HepG2 (cell line): ENCODE results near the gene CAVIN1. TPM values are rescaled to one million over a fixed set of nuclear protein-coding genes. Genes with fewer than 3 reads are reported as not detected.

Experiments used
- ATAC-seq: fragments of 200-7000 bp; cut with Tn5 transposase; 3 replicates; pipeline ENCODE4 v1.9.1; 2020; ENCODE audit warnings: mild to moderate bottlenecking, moderate library complexity
- BruUV-seq: library from RNA; stranded (reverse); fragments of 400-500 nt; replicated peaks from 2 replicates; lab custom pipeline; 2021; lab: Mats Ljungman, UMichigan
- CTCF ChIA-PET: fragments of 300-600 bp; formaldehyde crosslinking; extraction: SDS; loops from one replicate; lab custom pipeline; 2021; ENCODE audit warnings: low total read pairs, inconsistent platforms, low intra/inter-chr PET ratio; lab: Yijun Ruan, JAX
- POLR2A ChIA-PET: fragments of 350-600 bp; sonication (Branson Sonifier 250); formaldehyde crosslinking; loops from one replicate; lab custom pipeline; 2020; ENCODE audit warnings: antibody characterized with exemption, inconsistent platforms; lab: Yijun Ruan, JAX
- DNase-seq: peaks from one replicate; pipeline ENCODE4 v3.0.0-alpha.2; 2015; ENCODE audit warnings: low spot score
- FAIRE-seq: peaks from 3 replicates; lab custom pipeline; 2011; peaks lifted over from hg19 to GRCh38; lab: Jason Lieb, UNC
- H2AFZ ChIP-seq: one replicate; pipeline ENCODE4 v1.6.1; 2011; ENCODE audit warnings: low read length, inconsistent platforms
- H3K27ac ChIP-seq: fragments of 300-600 bp; 3 replicates; pipeline ENCODE4 v1.8.0; 2011; ENCODE audit warnings: mixed run types, mild to moderate bottlenecking, mixed read lengths, low read length, inconsistent platforms; ENCODE audit not compliant: insufficient read depth; ENCODE audit errors: extremely low read length
- H3K27me3 ChIP-seq, 2 experiments: fragments of 200-600 bp in 1 of 2; 2 replicates in 1 of 2; 3 replicates in 1 of 2; pipeline versions ENCODE4 v1.6.0 to v1.8.0; 2011; ENCODE audit warnings: low read length in 2 of 2, mild to moderate bottlenecking in 2 of 2, moderate library complexity in 2 of 2, inconsistent platforms in 1 of 2; ENCODE audit not compliant: insufficient read depth in 2 of 2, control insufficient read depth in 1 of 2
- H3K36me3 ChIP-seq, 2 experiments: fragments of 200-600 bp in 1 of 2; replicated peaks in 1 of 2; 2 replicates in 1 of 2; 3 replicates in 1 of 2; pipeline versions ENCODE4 v1.5.1 to v1.8.0; 2011; ENCODE audit warnings: low read length in 2 of 2, inconsistent platforms in 1 of 2; ENCODE audit not compliant: insufficient read depth in 2 of 2, control insufficient read depth in 1 of 2
- H3K4me1 ChIP-seq: 2 replicates; pipeline ENCODE4 v1.5.1; 2012; ENCODE audit warnings: low read length, inconsistent platforms; ENCODE audit not compliant: insufficient read depth
- H3K4me2 ChIP-seq: 2 replicates; pipeline ENCODE4 v1.6.0; 2011; ENCODE audit warnings: low read depth, low read length, inconsistent platforms
- H3K4me3 ChIP-seq, 3 experiments: fragments of 200-600 bp in 1 of 3; sonication (generic), shearing (Covaris generic) in 1 of 3; replicated peaks in 1 of 3; 2 replicates each; pipeline ENCODE4 v1.5.1; 2011 to 2016; ENCODE audit warnings: low read length in 3 of 3, inconsistent platforms in 2 of 3, low read depth in 2 of 3, mild to moderate bottlenecking in 2 of 3, control low read depth in 1 of 3, mixed read lengths in 1 of 3; ENCODE audit not compliant: insufficient read depth in 1 of 3
- H3K79me2 ChIP-seq: one replicate; pipeline ENCODE4 v1.6.1; 2011; ENCODE audit warnings: low read length, inconsistent platforms; ENCODE audit not compliant: insufficient read depth
- H3K9ac ChIP-seq: 2 replicates; pipeline ENCODE4 v1.6.0; 2011; ENCODE audit warnings: mild to moderate bottlenecking, low read depth, low read length, inconsistent platforms; ENCODE audit not compliant: insufficient read depth
- H3K9me3 ChIP-seq: 2 replicates; pipeline ENCODE4 v1.5.1; 2012; ENCODE audit warnings: mild to moderate bottlenecking, low read length
- H4K20me1 ChIP-seq: 2 replicates; pipeline ENCODE4 v1.6.0; 2011; ENCODE audit warnings: inconsistent platforms, mild to moderate bottlenecking, low read length, moderate library complexity; ENCODE audit not compliant: insufficient read depth
- KLF13 ChIP-seq: sonication (generic); formaldehyde crosslinking; IDR thresholded peaks from 2 replicates; pipeline ENCODE4 v1.4.0; 2020; ENCODE audit warnings: mild to moderate bottlenecking, missing genetic modification reagents
- MEIS2 ChIP-seq: sonication (generic); formaldehyde crosslinking; IDR thresholded peaks from 2 replicates; pipeline ENCODE4 v1.9.0; 2021; ENCODE audit warnings: mild to moderate bottlenecking, missing genetic modification reagents
- NBN ChIP-seq: fragments of 450-650 bp; conservative IDR thresholded peaks from 2 replicates; pipeline ENCODE4 v1.6.1; 2017
- NONO ChIP-seq, 2 experiments: fragments of 450-650 bp in 1 of 2; sonication (generic) in 1 of 2; formaldehyde crosslinking in 1 of 2; IDR thresholded peaks in 1 of 2; conservative IDR thresholded peaks in 1 of 2; 2 replicates each; pipeline versions ENCODE4 v1.6.1 to v1.8.0; 2017 to 2022; ENCODE audit warnings: mild to moderate bottlenecking in 1 of 2, missing genetic modification reagents in 1 of 2, moderate library complexity in 1 of 2
- PITX1 ChIP-seq: sonication (generic); formaldehyde crosslinking; IDR thresholded peaks from 2 replicates; pipeline ENCODE4 v1.5.1; 2020; ENCODE audit warnings: mild to moderate bottlenecking, missing genetic modification reagents
- PRMT3 ChIP-seq: sonication (generic); formaldehyde crosslinking; IDR thresholded peaks from 2 replicates; pipeline ENCODE4 v1.8.1; 2022; ENCODE audit warnings: low read depth, mild to moderate bottlenecking, moderate library complexity, missing genetic modification reagents, borderline replicate concordance
- SYNCRIP ChIP-seq: fragments of 200-400 bp; formaldehyde crosslinking; IDR thresholded peaks from 2 replicates; pipeline ENCODE4 v1.6.1; 2018; ENCODE audit warnings: mild to moderate bottlenecking, low read depth, low read length; ENCODE audit not compliant: insufficient read depth
- THAP9 ChIP-seq: sonication (generic); formaldehyde crosslinking; IDR thresholded peaks from 2 replicates; pipeline ENCODE4; 2020; ENCODE audit warnings: missing genetic modification reagents, mild to moderate bottlenecking, borderline replicate concordance
- XBP1 ChIP-seq: sonication (generic); formaldehyde crosslinking; IDR thresholded peaks from 2 replicates; pipeline ENCODE4 v1.5.0; 2020; ENCODE audit warnings: missing genetic modification reagents
- ZBTB3 ChIP-seq: sonication (generic); formaldehyde crosslinking; IDR thresholded peaks from 2 replicates; pipeline ENCODE4 v1.4.0; 2020; ENCODE audit warnings: low read depth, mild to moderate bottlenecking, moderate library complexity, missing genetic modification reagents, borderline replicate concordance
- ZBTB33 ChIP-seq: sonication (generic); formaldehyde crosslinking; IDR thresholded peaks from 2 replicates; pipeline ENCODE4 v1.4.0; 2020; ENCODE audit warnings: missing genetic modification reagents
- ZNF24 ChIP-seq: fragments of 450-650 bp; IDR thresholded peaks from 2 replicates; pipeline ENCODE4 v1.6.1; 2017; ENCODE audit warnings: antibody characterized with exemption, mild to moderate bottlenecking
- WGBS: methylation state at CpG from one replicate; pipeline ENCODE4 v1.1.6; 2017; ENCODE audit warnings: low lambda C conversion rate; 5-methylcytosine and 5-hydroxymethylcytosine counted together
- in situ Hi-C: cut with HindIII; loops from 2 replicates; pipeline ENCODE4 v1.10.0; 2017; ENCODE audit warnings: low pct_unique_long_range_greater_than_20kb; ENCODE audit not compliant: extremely low pct_ligation_motif_present
- intact Hi-C: fragments of 100-400 bp; cut with micrococcal nuclease; formaldehyde crosslinking; loops from one replicate; pipeline ENCODE4 v1.10.0; 2022; ENCODE audit not compliant: unreplicated experiment
- polyA plus RNA-seq, 8 experiments: library from polyadenylated mRNA; depleted of rRNA in 3 of 8; stranded (reverse) in 7 of 8; unstranded in 1 of 8; fragments of >200 nt; fragmentation: Illumina TruSeq in 4 of 8; extraction: Trizol in 4 of 8; gene quantifications; 2 replicates each; pipeline versions ENCODE4 v1.2.1 to v1.2.3, GENCODE V29; 2011 to 2016; ENCODE audit warnings: low read depth in 4 of 8, missing spikeins in 1 of 8, mixed read lengths in 1 of 8; ENCODE audit not compliant: insufficient read depth in 1 of 8
- total RNA-seq, 5 experiments: library from RNA; depleted of rRNA; stranded (reverse); fragments of >200 nt; fragmentation: Illumina TruSeq; extraction: Trizol; gene quantifications; 2 replicates each; pipeline ENCODE4 v1.2.3, GENCODE V29; 2016; ENCODE audit warnings: low read depth in 1 of 5
- TF ChIP-seq, protein P1 (sequence below): sonication (generic); formaldehyde crosslinking; IDR thresholded peaks from 2 replicates; pipeline ENCODE4 v1.4.0; 2020; ENCODE audit warnings: missing genetic modification reagents, mild to moderate bottlenecking, borderline replicate concordance
- TF ChIP-seq, protein P2 (sequence below): sonication (generic); formaldehyde crosslinking; IDR thresholded peaks from 2 replicates; pipeline ENCODE4 v1.5.0; 2020; ENCODE audit warnings: missing genetic modification reagents

The CAVIN1 gene
- total and polyA plus RNA-seq, 2 of the 13 experiments (the other 11 are each of a cell fraction or from before 2014, with no cell fraction given), result 15.9 to 25.5 TPM

DNA sequence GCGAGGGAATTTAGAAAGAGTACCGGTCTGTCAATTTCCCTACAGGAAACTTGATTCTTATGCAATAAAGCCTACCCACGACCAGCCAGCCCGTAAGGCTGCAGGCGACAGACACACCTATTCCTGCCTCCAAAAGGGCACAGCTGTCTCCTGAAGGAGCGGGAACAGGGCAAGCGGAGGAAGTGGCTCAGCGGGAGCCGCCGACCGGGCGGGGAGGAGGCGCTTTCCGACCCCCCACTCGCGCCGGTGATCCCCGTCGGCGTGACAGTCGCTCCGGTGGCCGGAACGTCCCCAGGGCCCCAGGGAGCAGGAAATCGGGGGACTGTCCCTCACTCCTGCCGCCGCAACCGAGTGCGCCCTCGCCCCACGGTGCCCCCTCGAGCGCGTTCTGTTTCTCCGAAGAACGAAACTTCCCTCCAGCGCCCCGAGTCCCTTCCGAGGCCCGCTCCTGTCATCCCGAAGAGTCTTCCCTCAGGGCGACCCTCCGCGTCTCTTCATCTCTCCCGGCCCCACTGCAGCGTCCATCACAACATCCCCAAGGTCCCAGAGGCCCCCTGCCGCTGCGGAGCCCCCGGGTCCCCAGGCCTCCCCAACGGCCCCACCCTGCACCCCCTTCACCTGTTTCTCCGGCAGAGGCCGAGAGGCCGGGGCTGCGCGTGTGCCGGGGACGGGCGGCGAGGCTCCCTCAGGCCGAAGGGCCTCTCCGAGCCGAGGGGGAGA, 35.2 kb downstream of the CAVIN1 start:
- 1% methylated on average over 38 of the region's 62 CpGs for WGBS
- peaks cover 48% of the 10 kb centered on the region for H3K79me2 ChIP-seq
- no peaks in the 10 kb centered on the region for H3K9me3 ChIP-seq
- in situ Hi-C loops (no loop called here), intact Hi-C loops (no loop called here)
- peaks cover 69% of the 10 kb centered on the region for H3K4me1 ChIP-seq
- H3K4me2 ChIP-seq, result peak overlapping the region; percentile 74
- CTCF ChIA-PET, result no interaction called here
- DNase-seq, result no peak
- FAIRE-seq, result no peak
- no peaks in the 10 kb centered on the region for H3K36me3 ChIP-seq
- peak overlapping the region; percentile 93 to 98 (median 96) for H3K4me3 ChIP-seq
- POLR2A ChIA-PET, result interaction anchor here (0.6 to 3.1 kb wide), 38 partner anchors 9 to 699 kb away, joined by 3 to 57 read pairs (median 4); partner anchors contain the start of genes CAVIN1, CNTD1, COA3 and DNAJC7
- H3K27ac ChIP-seq, result peak overlapping the region; percentile 78
- ATAC-seq, result peak; percentile 20
- H2AFZ ChIP-seq, result no peak overlapping the region
- TSS peak; percentile 64 for BruUV-seq
- H4K20me1 ChIP-seq, result peaks cover 21% of the 10 kb centered on the region
- peak overlapping the region; percentile 93 for H3K9ac ChIP-seq
- no peaks in the 10 kb centered on the region; a peak in 1 of 5 replicates for H3K27me3 ChIP-seq
- TF ChIP-seq, protein P1, sequence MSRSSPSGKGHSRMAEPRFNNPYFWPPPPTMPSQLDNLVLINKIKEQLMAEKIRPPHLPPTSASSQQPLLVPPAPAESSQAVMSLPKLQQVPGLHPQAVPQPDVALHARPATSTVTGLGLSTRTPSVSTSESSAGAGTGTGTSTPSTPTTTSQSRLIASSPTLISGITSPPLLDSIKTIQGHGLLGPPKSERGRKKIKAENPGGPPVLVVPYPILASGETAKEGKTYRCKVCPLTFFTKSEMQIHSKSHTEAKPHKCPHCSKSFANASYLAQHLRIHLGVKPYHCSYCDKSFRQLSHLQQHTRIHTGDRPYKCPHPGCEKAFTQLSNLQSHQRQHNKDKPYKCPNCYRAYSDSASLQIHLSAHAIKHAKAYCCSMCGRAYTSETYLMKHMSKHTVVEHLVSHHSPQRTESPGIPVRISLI (CRISPR knock-in tag), result 0 out of 2 replicates have a peak, but pooled peaks have one; percentile 13
- TF ChIP-seq NONO (IDR thresholded peaks at IDR 0.05), result no peak
- TF ChIP-seq NONO (CRISPR knock-in tag; conservative IDR thresholded peaks at IDR 0.05), result peak; percentile 81
- TF ChIP-seq ZBTB3 (CRISPR knock-in tag), result no peak
- TF ChIP-seq XBP1 (CRISPR knock-in tag), result no peak
- no peak; the same call in 1 of the 2 replicates for TF ChIP-seq PITX1 (CRISPR knock-in tag)
- no peak for TF ChIP-seq PRMT3 (CRISPR knock-in tag)
- no peak for TF ChIP-seq NBN
- no peak for TF ChIP-seq ZBTB33
- peak; percentile 45; the same call in 1 of the 2 replicates for TF ChIP-seq MEIS2 (CRISPR knock-in tag)
- TF ChIP-seq ZNF24, result no peak
- TF ChIP-seq THAP9 (CRISPR knock-in tag), result no peak
- TF ChIP-seq KLF13 (CRISPR knock-in tag), result no peak
- TF ChIP-seq, protein P2, sequence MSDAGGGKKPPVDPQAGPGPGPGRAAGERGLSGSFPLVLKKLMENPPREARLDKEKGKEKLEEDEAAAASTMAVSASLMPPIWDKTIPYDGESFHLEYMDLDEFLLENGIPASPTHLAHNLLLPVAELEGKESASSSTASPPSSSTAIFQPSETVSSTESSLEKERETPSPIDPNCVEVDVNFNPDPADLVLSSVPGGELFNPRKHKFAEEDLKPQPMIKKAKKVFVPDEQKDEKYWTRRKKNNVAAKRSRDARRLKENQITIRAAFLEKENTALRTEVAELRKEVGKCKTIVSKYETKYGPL (CRISPR knock-in tag), result no peak
- no peak for TF ChIP-seq SYNCRIP
